ENCODE measurements around the gene LPAR5. TPM values are rescaled to one million over a fixed set of nuclear protein-coding genes. Genes with fewer than 3 reads are reported as not detected.

The LPAR5 gene
- total RNA-seq, 1 donor from 2014 or later, result 2.5 TPM

GRCh38 chr12:6573001-6573400, 62.8 kb downstream of the LPAR5 start:
- intact Hi-C loops (cut with DNase I), result no loop called here
- peaks cover 6% of the 10 kb centered on the region for H3K4me1 ChIP-seq

GRCh38 chr12:6570264-6570887, 65.4 kb downstream of the LPAR5 start:
- ATAC-seq (no peak), DNase-seq (peak; percentile 73)
- Histone ChIP-seq H3K27me3 (no peaks in the 10 kb centered on the region), H3K4me3 (no peak overlapping the region), H3K27ac (no peak overlapping the region), H3K4me1 (peaks cover 14% of the 10 kb centered on the region), H3K9me3 (no peaks in the 10 kb centered on the region), H3K36me3 (peaks cover 75% of the 10 kb centered on the region)
- TF ChIP-seq CTCF (IDR thresholded peaks at IDR 0.05), result peak; percentile 41
- intact Hi-C loops (cut with DNase I), result no loop called here

More at GRCh38 chr12:6573001-6573400, 62.8 kb downstream of the LPAR5 start:
- no peak for TF ChIP-seq CTCF (IDR thresholded peaks at IDR 0.05)
- Histone ChIP-seq H3K36me3 (peaks cover 89% of the 10 kb centered on the region), H3K4me3 (no peak overlapping the region), H3K27me3 (no peaks in the 10 kb centered on the region), H3K27ac (no peak overlapping the region), H3K9me3 (no peaks in the 10 kb centered on the region)
- ATAC-seq, result no peak
- no peak for DNase-seq

DNA sequence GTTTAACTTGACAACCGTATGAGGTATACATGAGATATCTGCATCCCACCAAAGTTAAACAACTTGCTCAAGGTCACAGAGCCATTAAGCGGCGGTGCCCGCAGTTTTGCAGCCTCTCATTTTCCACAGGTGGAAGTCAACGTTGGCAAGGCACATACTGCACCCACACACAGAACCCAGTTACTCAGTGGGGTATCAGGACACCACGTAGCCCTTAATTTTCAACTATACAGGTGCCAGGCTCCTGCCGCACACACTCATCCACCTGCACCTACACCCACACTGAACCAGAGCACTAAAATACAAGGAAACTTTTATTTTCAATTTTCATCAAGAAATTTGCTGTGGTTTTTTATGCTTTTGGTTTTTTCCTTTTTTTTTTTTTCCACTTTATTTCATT, 66.0 kb downstream of the LPAR5 start:
- Histone ChIP-seq H3K27ac (no peak overlapping the region), H3K9me3 (no peaks in the 10 kb centered on the region), H3K4me1 (peaks cover 14% of the 10 kb centered on the region), H3K36me3 (peaks cover 71% of the 10 kb centered on the region), H3K4me3 (no peak overlapping the region), H3K27me3 (no peaks in the 10 kb centered on the region)
- intact Hi-C loops (cut with DNase I), result no loop called here
- no peak for ATAC-seq
- TF ChIP-seq CTCF (IDR thresholded peaks at IDR 0.05), result no peak
- DNase-seq, result no peak

- peak overlapping the region; percentile 69 for H3K4me3 ChIP-seq
- H3K27me3 ChIP-seq, result no peaks in the 10 kb centered on the region
- H3K9me3 ChIP-seq, result no peaks in the 10 kb centered on the region
- intact Hi-C loops (cut with DNase I), result no loop called here
- ATAC-seq (no peak), DNase-seq (no peak)
- peaks cover 14% of the 10 kb centered on the region for H3K4me1 ChIP-seq
- TF ChIP-seq CTCF (IDR thresholded peaks at IDR 0.05), result no peak
- no peak overlapping the region for H3K27ac ChIP-seq
- peaks cover 71% of the 10 kb centered on the region for H3K36me3 ChIP-seq
These were observed 66.4 kb downstream of the LPAR5 start for GRCh38 chr12:6569312-6569711.

Other genes starting within 250 kb of the LPAR5 start
- gene CD27, start 191.0 kb downstream of the LPAR5 start, total RNA-seq, result 1.5 TPM
- gene TAPBPL, start 183.9 kb downstream of the LPAR5 start, total RNA-seq, result 28.4 TPM
- gene VAMP1, start 165.3 kb downstream of the LPAR5 start, total RNA-seq, result 6.3 TPM
- gene MRPL51, start 142.7 kb downstream of the LPAR5 start, total RNA-seq, result 114 TPM
- gene NCAPD2, start 141.9 kb downstream of the LPAR5 start, total RNA-seq, result 26.7 TPM
- 736 TPM for gene GAPDH, start 101.4 kb downstream of the LPAR5 start, total RNA-seq
- 23.5 TPM for gene IFFO1, start 79.9 kb downstream of the LPAR5 start, total RNA-seq
- gene NOP2, start 67.7 kb downstream of the LPAR5 start, total RNA-seq, result 32.2 TPM
- gene CHD4, start 28.6 kb downstream of the LPAR5 start, total RNA-seq, result 160 TPM
- 3.8 TPM for gene ACRBP, start 11.5 kb upstream of the LPAR5 start, total RNA-seq
- gene ING4, start 27.2 kb upstream of the LPAR5 start, total RNA-seq, result 38.0 TPM
- 53.6 TPM for gene ZNF384, start 53.4 kb upstream of the LPAR5 start, total RNA-seq
- 0.20 TPM for gene PIANP, start 64.9 kb upstream of the LPAR5 start, total RNA-seq
- gene COPS7A, start 88.1 kb upstream of the LPAR5 start, total RNA-seq, result 57.9 TPM
- gene MLF2, start 117.2 kb upstream of the LPAR5 start, total RNA-seq, result 118 TPM
- gene PTMS, start 130.4 kb upstream of the LPAR5 start, total RNA-seq, result 323 TPM
- 1.5 TPM for gene LAG3, start 136.6 kb upstream of the LPAR5 start, total RNA-seq
- gene CD4, start 153.6 kb upstream of the LPAR5 start, total RNA-seq, result 67.6 TPM
- 17.1 TPM for gene GPR162, start 185.9 kb upstream of the LPAR5 start, total RNA-seq
- gene P3H3, start 192.4 kb upstream of the LPAR5 start, total RNA-seq, result 9.7 TPM
- gene GNB3, start 205.0 kb upstream of the LPAR5 start, total RNA-seq, result 0.32 TPM
- 1.1 TPM for gene CDCA3, start 215.3 kb upstream of the LPAR5 start, total RNA-seq
- gene USP5, start 216.2 kb upstream of the LPAR5 start, total RNA-seq, result 63.9 TPM
- gene TPI1, start 231.6 kb upstream of the LPAR5 start, total RNA-seq, result 280 TPM
- 30.2 TPM for gene SPSB2, start 237.3 kb upstream of the LPAR5 start, total RNA-seq

Data from upper lobe of right lung (tissue), 1 donor.